H9 (cell line): ENCODE measurements around the gene SERPINA3. TPM values are rescaled to one million over a fixed set of nuclear protein-coding genes. Genes with fewer than 3 reads are reported as not detected.

Source experiments
- DNase-seq: peaks from one replicate; pipeline ENCODE4 v3.0.0-alpha.2; 2017
- H2AFZ ChIP-seq: one replicate; pipeline ENCODE4 v1.6.1; 2013; ENCODE audit warnings: mild to moderate bottlenecking, low read length, control low read depth, moderate library complexity
- H2AK5ac ChIP-seq: 2 replicates; pipeline ENCODE4 v1.6.1; 2013; ENCODE audit warnings: low read length, control low read depth, mixed read lengths; ENCODE audit not compliant: insufficient read length
- H2BK120ac ChIP-seq: one replicate; pipeline ENCODE4 v1.6.1; 2013; ENCODE audit warnings: low read depth, mild to moderate bottlenecking, low read length, control low read depth, inconsistent platforms; ENCODE audit not compliant: poor library complexity, severe bottlenecking
- H2BK12ac ChIP-seq: 2 replicates; pipeline ENCODE4 v1.6.1; 2013; ENCODE audit warnings: low read length, control low read depth, mixed read lengths, low read depth; ENCODE audit not compliant: insufficient read length
- H2BK15ac ChIP-seq: 2 replicates; pipeline ENCODE4 v1.6.1; 2013; ENCODE audit warnings: low read depth, low read length, control low read depth
- H2BK20ac ChIP-seq: one replicate; pipeline ENCODE4 v1.6.1; 2013; ENCODE audit warnings: low read depth, mild to moderate bottlenecking, low read length, control low read depth, inconsistent platforms; ENCODE audit not compliant: poor library complexity, severe bottlenecking
- H2BK5ac ChIP-seq: 2 replicates; pipeline ENCODE4 v1.6.1; 2013; ENCODE audit warnings: low read length, control low read depth, mixed read lengths; ENCODE audit not compliant: insufficient read length
- H3K14ac ChIP-seq: 2 replicates; pipeline ENCODE4 v1.6.1; 2013; ENCODE audit warnings: low read length, control low read depth; ENCODE audit not compliant: insufficient read depth
- H3K18ac ChIP-seq: 2 replicates; pipeline ENCODE4 v1.6.1; 2013; ENCODE audit warnings: low read depth, mild to moderate bottlenecking, mixed read lengths, low read length, control low read depth; ENCODE audit not compliant: insufficient read length
- H3K23ac ChIP-seq: 2 replicates; pipeline ENCODE4 v1.6.1; 2013; ENCODE audit warnings: low read length, control low read depth, mixed read lengths, low read depth; ENCODE audit not compliant: insufficient read length
- H3K23me2 ChIP-seq: 2 replicates; pipeline ENCODE4 v1.6.1; 2013; ENCODE audit warnings: low read depth, mild to moderate bottlenecking, mixed read lengths, low read length, control low read depth; ENCODE audit not compliant: insufficient read length, poor library complexity, severe bottlenecking
- H3K27ac ChIP-seq: 2 replicates; pipeline ENCODE4 v1.5.1; 2013; ENCODE audit warnings: low read length, control low read depth, mixed read lengths, low read depth; ENCODE audit not compliant: insufficient read length
- H3K27me3 ChIP-seq: 2 replicates; pipeline ENCODE4 v1.6.1; 2013; ENCODE audit warnings: low read length, control low read depth, inconsistent platforms; ENCODE audit not compliant: insufficient read depth
- H3K4ac ChIP-seq: 2 replicates; pipeline ENCODE4 v1.6.1; 2013; ENCODE audit warnings: low read depth, mild to moderate bottlenecking, control low read depth, inconsistent platforms, low read length, moderate library complexity
- H3K4me1 ChIP-seq: 2 replicates; pipeline ENCODE4 v1.6.1; 2013; ENCODE audit warnings: low read length, control low read depth, inconsistent platforms; ENCODE audit not compliant: insufficient read depth
- H3K4me2 ChIP-seq: 2 replicates; pipeline ENCODE4 v1.6.1; 2013; ENCODE audit warnings: low read length, control low read depth, mixed read lengths; ENCODE audit not compliant: insufficient read length, insufficient read depth
- H3K56ac ChIP-seq: 2 replicates; pipeline ENCODE4 v1.6.1; 2013; ENCODE audit warnings: low read depth, mild to moderate bottlenecking, mixed read lengths, low read length, control low read depth; ENCODE audit not compliant: insufficient read length
- H3K79me1 ChIP-seq: 2 replicates; pipeline ENCODE4 v1.6.1; 2013; ENCODE audit warnings: low read depth, mild to moderate bottlenecking, moderate library complexity, low read length, control low read depth, inconsistent platforms; ENCODE audit not compliant: insufficient read depth, poor library complexity, severe bottlenecking
- H3K79me2 ChIP-seq: 2 replicates; pipeline ENCODE4 v1.6.1; 2013; ENCODE audit warnings: low read length, control low read depth, inconsistent platforms; ENCODE audit not compliant: insufficient read depth
- H3K9ac ChIP-seq: 2 replicates; pipeline ENCODE4 v1.6.1; 2013; ENCODE audit warnings: low read length, control low read depth, mixed read lengths; ENCODE audit not compliant: insufficient read length; ENCODE audit errors: extremely low read depth
- H3K9me3 ChIP-seq: one replicate; pipeline ENCODE4 v1.6.1; 2013; ENCODE audit warnings: low read depth, low read length, inconsistent platforms; ENCODE audit not compliant: control insufficient read depth
- H3T11ph ChIP-seq: one replicate; pipeline ENCODE4 v1.6.1; 2013; ENCODE audit warnings: mild to moderate bottlenecking, low read length, control low read depth, inconsistent platforms
- H4K20me1 ChIP-seq: one replicate; pipeline ENCODE4 v1.6.1; 2013; ENCODE audit not compliant: control insufficient read depth, insufficient read length, insufficient read depth
- H4K5ac ChIP-seq: 2 replicates; pipeline ENCODE4 v1.6.1; 2013; ENCODE audit warnings: low read depth, mild to moderate bottlenecking, mixed read lengths, low read length, control low read depth; ENCODE audit not compliant: insufficient read length
- H4K8ac ChIP-seq: replicated peaks from 2 replicates; pipeline ENCODE4 v1.6.1; 2013; ENCODE audit warnings: low read length, control low read depth, mixed read lengths, low read depth; ENCODE audit not compliant: insufficient read length
- H4K91ac ChIP-seq: 2 replicates; pipeline ENCODE4 v1.6.1; 2013; ENCODE audit warnings: low read depth, mild to moderate bottlenecking, moderate library complexity, mixed read lengths, low read length, control low read depth; ENCODE audit not compliant: insufficient read length
- H3K27ac Mint-ChIP-seq, 3 experiments: 2 replicates in 2 of 3; 3 replicates in 1 of 3; pipeline ENCODE4 v1.8.0; 2020 to 2021; ENCODE audit warnings: mixed read lengths in 3 of 3, mild to moderate bottlenecking in 1 of 3, moderate library complexity in 1 of 3
- H3K27me3 Mint-ChIP-seq: 2 replicates; pipeline ENCODE4 v1.8.0; 2021; ENCODE audit warnings: low read depth, mild to moderate bottlenecking, moderate library complexity, mixed read lengths
- H3K36me3 Mint-ChIP-seq, 3 experiments: 2 replicates in 2 of 3; 3 replicates in 1 of 3; pipeline ENCODE4 v1.8.0; 2020 to 2021; ENCODE audit warnings: low read depth in 3 of 3, mixed read lengths in 3 of 3; ENCODE audit not compliant: insufficient read depth in 1 of 3
- H3K4me1 Mint-ChIP-seq, 2 experiments: 2 replicates each; pipeline ENCODE4 v1.8.0; 2020; ENCODE audit warnings: mixed read lengths in 2 of 2
- H3K4me3 Mint-ChIP-seq, 2 experiments: 2 replicates in 1 of 2; 3 replicates in 1 of 2; pipeline ENCODE4 v1.8.0; 2020 to 2021; ENCODE audit warnings: mild to moderate bottlenecking in 2 of 2, mixed read lengths in 2 of 2, moderate library complexity in 1 of 2
- H3K9me3 Mint-ChIP-seq, 2 experiments: 2 replicates in 1 of 2; 3 replicates in 1 of 2; pipeline ENCODE4 v1.8.0; 2020; ENCODE audit warnings: mild to moderate bottlenecking in 2 of 2, mixed read lengths in 2 of 2, moderate library complexity in 1 of 2
- WGBS: extraction: QIAGEN DNeasy Blood & Tissue Kit; methylation state at CpG from one replicate; pipeline ENCODE4 v1.1.7; 2013; ENCODE audit warnings: missing lambda C conversion rate, low lambda C conversion rate, mixed read lengths; ENCODE audit not compliant: insufficient read length; ENCODE audit errors: extremely low coverage; 5-methylcytosine and 5-hydroxymethylcytosine counted together
- total RNA-seq: library from RNA; stranded (reverse); gene quantifications from 2 replicates; pipeline ENCODE4 v1.2.1, GENCODE V29; 2021
- TF ChIP-seq, protein P1 (sequence below): fragments of 200-600 bp; sonication (generic); conservative IDR thresholded peaks from 3 replicates; pipeline ENCODE4 v1.8.0; 2021; ENCODE audit warnings: antibody characterized with exemption, mild to moderate bottlenecking

Gene SERPINA3
- total RNA-seq, 1 experiment from 2014 or later = not detected

DNA sequence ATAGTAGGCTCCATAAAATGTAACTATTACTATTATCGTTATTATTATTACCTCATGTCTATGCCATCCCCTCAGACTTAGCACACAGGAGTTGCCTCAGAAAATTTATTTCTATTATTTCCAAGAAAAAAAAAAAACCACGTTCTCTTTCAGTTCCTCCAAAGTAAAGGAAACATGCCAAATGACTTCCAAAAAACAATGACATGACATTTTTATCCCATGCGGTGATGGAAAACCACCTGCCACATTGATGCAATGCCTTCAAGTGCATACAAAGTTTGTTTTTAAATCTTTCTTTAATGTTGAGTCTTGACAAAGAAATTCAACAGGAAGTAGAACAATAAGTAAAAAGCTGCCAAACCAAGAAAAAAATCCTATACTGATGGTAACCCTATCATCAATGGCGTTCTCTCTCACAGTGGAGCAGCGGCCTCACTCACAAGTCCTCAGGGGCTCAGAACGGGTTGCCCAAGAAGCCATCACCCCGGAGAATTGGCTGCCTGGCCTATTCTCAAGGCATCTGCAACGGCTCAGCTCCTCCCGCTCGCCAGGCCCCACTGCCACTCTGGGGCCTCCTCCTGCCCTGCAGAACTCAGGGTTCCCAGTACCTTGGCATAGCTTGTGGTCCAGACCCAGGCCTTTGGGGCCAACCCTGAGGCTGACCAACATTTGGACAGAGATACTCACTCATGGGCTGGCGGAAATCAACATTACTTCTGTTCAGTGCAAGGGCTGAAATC lies 51.9 kb downstream of the SERPINA3 start:
- no peak overlapping the region for H3K27ac ChIP-seq
- no peak overlapping the region for H4K8ac ChIP-seq
- H3K9me3 Mint-ChIP-seq = peaks cover 0 to 3% of the 10 kb centered on the region in 2 experiments; a peak in 1 of 5 replicates
- no peaks in the 10 kb centered on the region for H3K4me1 Mint-ChIP-seq
- H4K20me1 ChIP-seq = no peaks in the 10 kb centered on the region
- H3K27me3 ChIP-seq = no peaks in the 10 kb centered on the region
- H2BK15ac ChIP-seq = no peak overlapping the region
- H3K27me3 Mint-ChIP-seq = peaks cover 20% of the 10 kb centered on the region
- no peaks in the 10 kb centered on the region for H3K23me2 ChIP-seq
- no peak overlapping the region for H3K9ac ChIP-seq
- H3K4me3 Mint-ChIP-seq = no peak overlapping the region
- no peak overlapping the region for H2AFZ ChIP-seq
- H4K91ac ChIP-seq = no peak overlapping the region
- H2BK5ac ChIP-seq = no peak overlapping the region
- H3K27ac Mint-ChIP-seq = no peak overlapping the region
- H3K79me1 ChIP-seq = no peaks in the 10 kb centered on the region
- no peaks in the 10 kb centered on the region for H3K9me3 ChIP-seq
- no peak overlapping the region for H3K4me2 ChIP-seq
- H2BK120ac ChIP-seq = no peak overlapping the region
- no peak overlapping the region for H3K14ac ChIP-seq
- no peak overlapping the region for H3K56ac ChIP-seq
- no peak overlapping the region for H3K23ac ChIP-seq
- no peak overlapping the region for H2BK20ac ChIP-seq
- no peak overlapping the region for H2AK5ac ChIP-seq
- H2BK12ac ChIP-seq = no peak overlapping the region
- no peak overlapping the region for H3T11ph ChIP-seq
- H3K4me1 ChIP-seq = no peaks in the 10 kb centered on the region
- no peak overlapping the region for H4K5ac ChIP-seq
- H3K79me2 ChIP-seq = no peaks in the 10 kb centered on the region
- H3K36me3 Mint-ChIP-seq = no peaks in the 10 kb centered on the region
- no peak overlapping the region for H3K4ac ChIP-seq
- H3K18ac ChIP-seq = no peak overlapping the region
- WGBS = no CpG with 5 or more reads among the region's 11 CpGs
- DNase-seq = no peak
- TF ChIP-seq, protein P1, sequence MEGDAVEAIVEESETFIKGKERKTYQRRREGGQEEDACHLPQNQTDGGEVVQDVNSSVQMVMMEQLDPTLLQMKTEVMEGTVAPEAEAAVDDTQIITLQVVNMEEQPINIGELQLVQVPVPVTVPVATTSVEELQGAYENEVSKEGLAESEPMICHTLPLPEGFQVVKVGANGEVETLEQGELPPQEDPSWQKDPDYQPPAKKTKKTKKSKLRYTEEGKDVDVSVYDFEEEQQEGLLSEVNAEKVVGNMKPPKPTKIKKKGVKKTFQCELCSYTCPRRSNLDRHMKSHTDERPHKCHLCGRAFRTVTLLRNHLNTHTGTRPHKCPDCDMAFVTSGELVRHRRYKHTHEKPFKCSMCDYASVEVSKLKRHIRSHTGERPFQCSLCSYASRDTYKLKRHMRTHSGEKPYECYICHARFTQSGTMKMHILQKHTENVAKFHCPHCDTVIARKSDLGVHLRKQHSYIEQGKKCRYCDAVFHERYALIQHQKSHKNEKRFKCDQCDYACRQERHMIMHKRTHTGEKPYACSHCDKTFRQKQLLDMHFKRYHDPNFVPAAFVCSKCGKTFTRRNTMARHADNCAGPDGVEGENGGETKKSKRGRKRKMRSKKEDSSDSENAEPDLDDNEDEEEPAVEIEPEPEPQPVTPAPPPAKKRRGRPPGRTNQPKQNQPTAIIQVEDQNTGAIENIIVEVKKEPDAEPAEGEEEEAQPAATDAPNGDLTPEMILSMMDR = no peak
